Stimulated activated CD8-positive, alpha-beta memory T cell treated with anti-CD3 and anti-CD28 coated beads, Interleukin-4, amount 100 ng/mL, for 4 hours (primary cell): Measurements from ENCODE around the gene HELLS.
"Not testable (repeated sequence)": the region's sequence is repeated elsewhere in the genome, so short reads cannot be mapped to it uniquely, and the experiment has no call there.

Experiments
- DNase-seq, 2 donors: peaks; one replicate each; pipeline ENCODE4 v3.0.0-alpha.2; 2020; ENCODE audit warnings: low read depth in 2 of 2, low spot score in 1 of 2

HELLS gene

DNA sequence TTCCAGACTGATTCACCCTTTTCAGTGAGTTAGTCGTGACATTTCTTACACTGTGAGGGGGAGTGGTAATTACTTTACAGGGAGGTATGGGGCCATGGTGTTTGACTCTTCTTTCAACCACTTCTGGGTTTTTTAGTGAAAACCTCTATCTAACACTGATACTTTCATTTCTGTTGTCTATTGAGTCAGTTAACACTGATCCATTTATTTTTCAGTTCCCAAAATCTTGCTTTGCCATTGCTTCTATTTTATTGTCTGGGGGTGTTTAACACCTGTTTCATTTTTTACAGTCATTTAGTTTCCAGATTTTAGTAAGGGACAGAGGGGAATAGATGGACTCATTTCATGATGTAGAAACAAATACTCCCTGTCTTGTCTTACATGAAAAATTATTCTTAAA is 61.5 kb downstream of the HELLS start:
- no peak for DNase-seq

DNA sequence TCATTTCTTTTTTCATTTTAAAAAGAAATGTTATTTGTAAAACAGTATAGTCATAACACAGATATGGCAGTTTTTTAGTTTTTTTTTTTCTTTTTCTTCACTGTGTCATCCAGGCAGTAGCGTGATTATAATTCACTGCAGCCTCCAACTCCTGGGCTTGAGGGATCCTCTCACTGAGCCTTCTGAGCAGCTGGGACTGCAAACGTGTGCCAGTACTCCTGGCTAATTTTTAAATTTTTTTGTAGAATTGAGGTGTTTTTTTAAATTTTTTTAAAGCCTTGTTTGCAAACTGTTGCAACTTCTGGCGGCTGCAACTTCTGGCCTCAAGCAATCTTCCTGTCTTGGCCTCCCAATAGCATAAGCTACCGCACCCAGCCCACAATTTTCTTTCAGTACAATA is 63.0 kb downstream of the HELLS start:
- no peak for DNase-seq

DNA sequence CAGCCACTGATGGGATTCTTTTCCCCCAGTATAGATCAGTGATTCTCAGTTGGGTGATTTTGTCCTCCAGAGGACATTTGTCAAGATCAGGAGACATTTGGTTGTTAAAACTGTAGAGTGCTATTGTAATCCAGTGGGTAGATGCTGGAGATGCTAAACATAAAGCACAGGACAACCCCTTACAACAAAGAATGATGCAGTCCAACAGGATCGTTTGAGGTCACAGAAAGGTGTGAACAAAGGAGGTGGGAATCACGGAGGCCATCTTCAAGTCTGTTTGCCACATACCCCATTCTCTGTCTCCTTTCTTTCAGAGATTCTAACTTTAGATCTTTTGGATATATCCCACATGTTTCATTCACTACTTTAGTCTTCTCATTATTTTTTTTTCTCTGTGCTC is 69.0 kb downstream of the HELLS start:
- no peak for DNase-seq

DNA sequence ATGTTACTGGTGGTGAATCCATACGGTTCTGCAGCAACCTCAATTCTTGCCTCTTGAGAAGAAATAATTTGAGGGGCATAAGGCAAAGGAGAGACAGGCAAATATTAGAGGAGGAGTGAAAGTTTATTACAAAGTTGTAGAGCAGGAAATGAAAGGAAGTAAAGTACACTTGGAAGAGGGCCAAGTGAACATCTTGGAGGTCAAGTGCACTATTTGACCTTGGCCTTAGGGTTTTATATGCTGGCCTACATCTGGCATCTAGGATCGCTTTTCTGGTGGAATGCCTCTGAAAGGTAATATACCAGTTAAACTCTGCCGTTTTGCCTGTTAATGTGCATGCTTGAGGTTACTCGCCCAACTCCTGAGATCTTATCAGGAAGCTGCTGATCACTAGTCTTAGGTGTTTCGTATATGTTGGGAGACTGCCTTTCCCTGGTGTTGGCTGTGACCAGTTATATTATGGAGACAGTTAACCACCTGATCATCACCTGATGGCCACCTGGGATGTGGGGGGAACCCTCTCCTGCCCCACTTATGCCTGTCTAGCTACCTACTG is 71.9 kb downstream of the HELLS start:
- DNase-seq = no peak

DNA sequence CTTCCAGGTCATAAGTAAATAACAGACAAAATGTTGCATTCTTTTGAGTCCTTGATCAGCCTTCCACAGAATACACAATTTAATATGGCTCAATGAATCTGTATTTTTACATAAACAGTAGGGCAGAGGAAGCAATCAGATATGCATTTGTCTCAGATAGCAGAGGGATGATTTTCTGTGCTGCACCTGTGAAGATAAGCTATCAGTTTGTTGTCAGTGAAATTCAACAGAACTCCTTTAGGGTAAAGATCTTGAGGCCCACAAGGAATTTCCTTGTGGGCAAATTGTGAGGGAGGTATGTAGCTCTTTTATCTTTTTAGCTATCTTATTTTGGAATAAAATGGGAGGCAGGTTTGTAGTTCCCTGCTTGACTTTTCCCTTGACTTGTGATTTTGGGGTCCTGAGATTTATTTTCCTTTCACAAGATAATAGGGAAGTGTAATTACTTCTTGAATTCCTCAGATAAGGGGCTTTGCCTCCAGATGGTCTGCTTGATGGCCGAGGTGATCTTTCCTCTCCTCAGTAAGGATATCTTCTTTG is 77.1 kb downstream of the HELLS start:
- no peak for DNase-seq

DNA sequence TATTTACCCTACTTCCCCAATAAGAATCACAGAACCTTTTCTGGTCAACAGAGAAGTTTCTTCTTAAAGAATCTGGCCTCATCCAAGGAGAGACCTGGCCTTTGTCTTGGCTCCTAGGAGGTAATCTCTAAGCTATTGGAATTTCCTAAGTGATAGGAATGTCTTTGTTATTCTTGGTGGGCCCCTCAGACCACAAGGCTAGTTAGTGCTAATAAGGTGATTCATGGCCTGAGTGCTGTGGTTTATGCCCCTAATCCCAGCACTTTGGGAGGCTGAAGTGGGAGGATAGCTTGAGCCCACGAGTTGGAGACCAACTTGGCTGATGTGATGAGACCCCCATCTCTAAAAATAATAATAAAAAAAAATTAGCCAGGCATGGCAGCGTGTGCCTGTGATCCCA is 78.0 kb downstream of the HELLS start:
- no peak for DNase-seq

DNA sequence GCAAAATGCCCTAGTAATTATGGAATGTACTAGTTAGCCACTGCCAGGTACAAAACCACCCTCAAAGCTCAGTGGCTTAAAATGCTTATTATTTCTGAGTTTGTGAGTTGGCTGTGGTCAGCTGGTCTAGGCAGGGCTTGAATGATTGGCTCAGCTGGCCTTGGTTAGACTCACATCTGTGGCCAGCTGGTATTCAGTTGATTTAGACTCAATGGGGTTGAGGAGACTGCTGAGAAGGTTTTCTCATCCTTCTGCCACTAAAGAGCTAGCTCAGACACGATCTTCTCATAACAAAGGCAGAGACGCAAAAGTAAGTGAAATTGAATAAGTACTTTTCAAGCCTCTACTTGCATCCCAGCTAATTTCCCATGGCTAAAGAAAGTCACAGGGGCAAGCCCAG is 80.9 kb downstream of the HELLS start:
- no peak for DNase-seq

DNA sequence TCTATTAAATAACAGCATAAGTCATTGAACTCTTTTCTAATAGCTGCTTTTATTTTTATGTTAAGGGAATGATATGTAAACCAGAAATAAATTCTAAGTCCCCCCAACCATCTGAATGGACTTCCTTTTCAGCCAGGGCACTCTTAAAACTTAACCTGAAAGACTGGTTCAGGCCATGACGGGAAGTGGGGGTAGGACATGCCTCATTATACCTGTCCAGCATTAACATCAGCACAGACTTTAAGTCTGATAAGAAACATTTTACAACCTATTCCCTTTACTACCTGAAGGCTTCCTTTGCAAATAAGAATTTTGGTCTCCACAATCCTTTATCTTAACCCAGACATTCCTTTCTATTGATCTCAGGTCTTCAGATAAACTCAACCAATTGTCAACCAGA is 81.9 kb downstream of the HELLS start:
- DNase-seq = no peak

DNA sequence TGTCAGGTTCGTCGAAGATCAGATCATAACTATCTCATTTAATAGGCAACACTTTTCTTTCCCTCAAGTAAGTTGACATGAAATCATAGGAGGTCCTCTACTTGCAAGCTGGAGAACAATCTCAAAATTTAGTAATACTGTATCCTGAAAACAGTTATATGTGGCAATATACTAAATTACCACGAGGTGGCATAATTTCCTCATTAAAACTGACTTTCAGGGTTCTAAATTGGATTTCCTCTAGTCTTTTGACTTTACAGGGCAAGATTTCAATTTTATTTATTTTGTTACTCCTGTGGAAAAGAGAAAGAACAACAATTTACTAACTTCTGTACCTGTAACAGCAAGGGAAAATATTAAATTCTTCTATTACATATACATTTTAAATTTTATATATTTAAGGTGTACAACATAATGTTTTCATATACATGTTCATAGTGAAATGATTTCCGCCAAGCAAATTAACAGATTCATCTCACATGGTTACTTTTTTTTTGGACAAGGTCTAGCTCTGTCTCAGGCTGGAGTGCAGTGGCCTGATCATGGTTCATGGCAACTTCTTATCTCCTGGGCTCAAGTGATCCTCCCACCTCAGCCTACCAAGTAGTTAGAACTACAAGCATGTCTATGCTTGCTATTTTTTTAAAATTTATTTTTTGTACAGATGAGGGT is 84.6 kb downstream of the HELLS start:
- no peak for DNase-seq

DNA sequence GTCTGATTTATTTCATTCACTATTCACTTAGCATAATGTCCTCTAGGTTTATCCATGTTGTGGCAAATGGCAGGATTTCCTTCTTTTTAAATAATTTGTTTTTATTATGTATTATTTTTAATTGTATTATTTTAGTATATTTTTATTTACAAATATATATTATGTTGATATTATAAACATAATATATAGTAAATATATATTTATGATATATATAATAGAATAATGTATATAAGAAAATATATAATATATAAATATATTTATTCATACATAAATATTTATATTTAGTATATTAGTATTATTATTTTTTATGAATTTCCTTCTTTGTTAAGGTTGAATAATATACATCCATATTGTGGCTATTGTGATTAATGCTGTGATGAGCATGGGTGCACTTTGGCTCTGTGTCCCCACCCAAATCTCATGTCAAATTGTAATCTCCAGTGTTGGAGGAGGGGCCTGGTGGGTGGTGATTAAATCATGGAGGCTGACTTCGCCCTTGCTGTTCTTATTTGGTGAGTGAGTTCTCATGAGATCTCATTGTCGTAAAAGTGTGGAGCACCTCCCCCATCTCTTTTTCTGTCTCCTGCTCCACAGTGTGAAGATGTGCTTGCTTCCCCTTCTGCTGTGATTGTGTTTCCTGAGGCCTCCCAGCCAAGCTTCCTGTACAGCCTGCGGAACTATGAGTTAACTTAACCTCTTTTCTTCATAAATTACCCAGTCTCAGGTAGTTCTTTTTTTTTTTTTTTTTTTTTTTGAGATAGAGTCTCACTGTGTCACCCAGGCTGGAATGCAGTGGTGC is 85.7 kb downstream of the HELLS start:
- no peak for DNase-seq

DNA sequence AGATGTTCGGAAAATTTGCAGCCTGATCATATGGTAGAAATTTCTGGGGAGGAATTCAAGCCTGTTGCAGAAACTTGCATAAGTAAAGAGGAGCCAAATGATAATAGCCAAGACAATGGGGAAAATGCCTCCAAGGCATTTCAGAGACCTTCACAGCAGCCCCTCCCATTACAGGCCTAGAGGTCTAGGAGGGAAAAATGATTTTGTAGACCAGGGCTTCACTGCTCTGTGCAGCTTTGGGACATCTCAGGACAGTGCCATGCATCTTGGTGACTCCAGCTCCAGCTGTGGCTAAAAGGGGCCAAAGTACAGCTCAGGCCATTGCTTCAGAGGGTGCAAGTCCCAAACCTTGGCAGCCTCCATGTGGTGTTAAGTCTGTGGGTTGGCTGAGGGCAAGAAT is 87.4 kb downstream of the HELLS start:
- DNase-seq = no peak

DNA sequence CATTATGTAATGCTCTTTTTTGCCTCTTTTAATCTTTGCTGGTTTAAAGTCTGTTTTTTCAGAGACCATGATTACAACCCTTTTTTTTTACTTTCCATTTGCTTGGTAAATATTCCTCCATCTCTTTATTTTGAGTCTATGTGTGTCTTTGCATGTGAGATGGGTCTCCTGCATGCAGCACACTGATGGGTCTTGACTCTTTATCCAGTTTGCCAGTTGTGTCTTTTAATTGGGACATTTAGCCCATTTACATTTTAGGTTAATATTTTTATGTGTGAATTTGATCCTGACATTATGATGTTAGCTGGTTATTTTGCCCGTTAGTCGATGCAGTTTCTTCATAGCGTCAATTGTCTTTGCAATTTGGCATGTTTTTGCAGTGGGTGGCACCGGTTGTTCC is 92.5 kb downstream of the HELLS start:
- not testable (repeated sequence) for DNase-seq

DNA sequence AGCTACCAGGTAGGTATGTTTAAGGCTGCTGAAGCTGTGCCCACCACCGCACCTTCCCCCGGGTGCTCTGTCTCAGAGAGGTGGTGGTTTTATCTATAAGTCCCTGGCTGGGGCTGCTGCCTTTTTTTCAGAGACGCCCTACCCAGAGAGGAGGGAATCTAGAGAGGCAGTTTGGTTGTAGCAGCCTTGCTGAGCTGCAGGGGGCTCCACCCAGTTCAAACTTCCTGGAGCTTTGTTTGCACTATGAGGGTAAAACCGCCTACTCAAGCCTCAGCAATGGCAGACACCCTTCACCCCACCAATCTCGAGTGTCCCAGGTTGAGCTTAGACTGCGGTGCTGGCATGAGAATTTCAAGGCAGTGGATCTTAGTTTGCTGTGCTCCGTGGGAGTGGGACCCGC is 94.3 kb downstream of the HELLS start:
- no peak for DNase-seq

DNA sequence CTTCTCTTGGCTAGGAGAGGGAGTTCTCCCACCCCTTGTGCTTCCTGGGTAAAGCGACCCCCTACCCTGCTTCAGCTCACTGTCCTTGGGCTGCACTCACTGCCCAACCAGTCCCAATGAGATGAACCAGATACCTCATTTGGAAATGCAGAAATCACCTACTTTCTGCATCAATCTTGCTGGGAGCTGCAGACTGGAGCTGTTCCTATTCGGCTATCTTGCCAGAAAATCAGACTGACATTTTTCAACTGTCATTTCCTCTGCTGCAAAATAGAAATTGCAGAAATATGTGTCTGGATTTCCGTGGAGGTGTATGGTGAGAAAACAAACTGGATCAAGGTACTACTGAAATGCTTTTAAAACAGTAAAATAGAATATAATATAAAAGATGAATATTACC is 95.0 kb downstream of the HELLS start:
- no peak for DNase-seq

DNA sequence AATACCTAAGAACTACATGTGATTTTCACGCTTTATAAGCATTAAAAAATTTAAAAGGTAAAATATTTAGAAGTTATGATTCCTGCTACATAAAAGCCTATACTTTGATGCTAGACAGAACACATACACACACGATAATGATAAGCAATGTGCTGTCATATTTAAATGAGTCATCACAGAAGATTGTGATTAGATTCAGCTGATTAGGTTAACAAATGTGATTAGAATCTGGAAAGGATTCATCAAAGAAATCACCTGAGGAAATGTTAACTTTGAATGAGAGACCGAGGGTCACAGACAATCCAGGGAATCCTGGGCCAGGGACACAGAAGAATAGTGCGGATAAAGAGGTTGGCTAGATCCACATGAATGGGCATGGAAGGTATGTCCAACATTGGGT is 95.9 kb downstream of the HELLS start:
- no peak for DNase-seq

DNA sequence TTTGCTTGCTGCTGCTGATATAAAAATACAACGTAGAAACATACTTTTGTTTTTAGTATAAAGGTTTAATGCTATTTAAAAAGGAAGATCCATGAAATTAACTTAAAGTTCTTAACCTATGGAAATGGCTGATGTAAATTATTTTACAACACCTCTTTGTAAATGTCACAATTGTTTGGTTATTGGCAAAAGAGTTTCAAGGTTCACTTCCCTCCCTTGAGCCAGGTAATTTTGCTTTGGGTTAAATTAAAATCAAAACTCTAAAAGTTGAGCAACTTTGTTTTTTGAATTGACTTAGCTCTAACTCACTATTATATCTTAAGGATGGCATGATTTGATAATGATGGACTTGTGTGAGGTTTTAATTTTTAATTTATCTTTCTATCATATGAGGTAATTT is 98.8 kb downstream of the HELLS start:
- DNase-seq = no peak

DNA sequence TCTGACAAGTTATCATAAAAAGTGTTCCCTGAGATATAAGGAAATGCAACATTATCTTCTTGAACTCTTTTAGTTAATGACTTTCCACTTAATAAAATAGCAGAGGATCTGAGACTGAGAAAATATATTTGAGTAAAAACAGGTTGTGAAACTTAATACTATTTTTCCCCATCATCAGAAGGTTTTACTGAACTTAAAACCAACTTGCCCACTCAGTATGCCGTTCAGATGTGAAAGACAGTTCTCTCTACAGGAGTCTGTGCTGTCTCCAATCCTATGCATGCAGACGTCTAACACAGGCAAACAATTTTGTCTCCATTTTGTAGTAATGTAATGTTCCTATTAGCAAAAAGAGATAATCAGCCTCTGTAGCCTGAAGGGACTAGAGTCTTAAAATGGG is 99.7 kb downstream of the HELLS start:
- no peak for DNase-seq
